Measurements from ENCODE around the gene LZIC. TPM values are rescaled to one million over a fixed set of nuclear protein-coding genes. Genes with fewer than 3 reads are reported as not detected.
A peak's percentile ranks its signal among the peaks of the same experiment; 100 is the strongest.
"Not testable (repeated sequence)": the region's sequence is repeated elsewhere in the genome, so short reads cannot be mapped to it uniquely, and the experiment has no call there.

LZIC gene
- total RNA-seq, 2 experiments from 2014 or later, result 30.9 to 31.4 TPM

- H3K36me3 Mint-ChIP-seq, result no peaks in the 10 kb centered on the region
- H3K27ac Mint-ChIP-seq, result no peak overlapping the region
- H3K27me3 Mint-ChIP-seq, result no peaks in the 10 kb centered on the region
- no peaks in the 10 kb centered on the region for H3K9me3 Mint-ChIP-seq
- H3K4me1 Mint-ChIP-seq, result peaks cover 2% of the 10 kb centered on the region
- no peak overlapping the region for H3K4me3 Mint-ChIP-seq
- DNase-seq, result no peak
Observed at GRCh38 chr1:9920606-9921005, 22.6 kb downstream of the LZIC start.

GRCh38 chr1:9917901-9918300 is 25.3 kb downstream of the LZIC start:
- Mint-ChIP-seq H3K27ac (no peak overlapping the region), H3K9me3 (no peaks in the 10 kb centered on the region), H3K27me3 (no peaks in the 10 kb centered on the region), H3K36me3 (no peaks in the 10 kb centered on the region), H3K4me1 (peaks cover 2% of the 10 kb centered on the region), H3K4me3 (no peak overlapping the region)
- DNase-seq, result no peak

GRCh38 chr1:9917495-9917894 is 25.7 kb downstream of the LZIC start:
- not testable (repeated sequence) for H3K36me3 Mint-ChIP-seq, H3K9me3 Mint-ChIP-seq, DNase-seq, H3K4me3 Mint-ChIP-seq, H3K27me3 Mint-ChIP-seq, H3K4me1 Mint-ChIP-seq, H3K27ac Mint-ChIP-seq

- no peaks in the 10 kb centered on the region for H3K36me3 Mint-ChIP-seq
- peaks cover 6% of the 10 kb centered on the region for H3K4me1 Mint-ChIP-seq
- no peaks in the 10 kb centered on the region for H3K27me3 Mint-ChIP-seq
- DNase-seq, result no peak
- H3K27ac Mint-ChIP-seq, result no peak overlapping the region
- no peaks in the 10 kb centered on the region for H3K9me3 Mint-ChIP-seq
- no peak overlapping the region for H3K4me3 Mint-ChIP-seq
Observed at GRCh38 chr1:9916452-9916851, 26.7 kb downstream of the LZIC start.

GRCh38 chr1:9914610-9914937 is 28.6 kb downstream of the LZIC start:
- DNase-seq, result no peak
- H3K4me3 Mint-ChIP-seq, result no peak overlapping the region
- H3K36me3 Mint-ChIP-seq, result no peaks in the 10 kb centered on the region
- H3K27me3 Mint-ChIP-seq, result no peaks in the 10 kb centered on the region
- H3K27ac Mint-ChIP-seq, result no peak overlapping the region
- H3K4me1 Mint-ChIP-seq, result peaks cover 9% of the 10 kb centered on the region
- no peaks in the 10 kb centered on the region for H3K9me3 Mint-ChIP-seq

GRCh38 chr1:9912264-9912936 is 30.8 kb downstream of the LZIC start:
- Mint-ChIP-seq H3K36me3 (no peaks in the 10 kb centered on the region), H3K27ac (no peak overlapping the region), H3K4me1 (peaks cover 18% of the 10 kb centered on the region), H3K4me3 (peak overlapping the region; percentile 5), H3K27me3 (no peaks in the 10 kb centered on the region), H3K9me3 (no peaks in the 10 kb centered on the region)
- no peak for DNase-seq

GRCh38 chr1:9910423-9911178 is 32.6 kb downstream of the LZIC start:
- peak overlapping the region; percentile 87 for H3K4me3 Mint-ChIP-seq
- DNase-seq, result peak; percentile 100
- no peaks in the 10 kb centered on the region for H3K36me3 Mint-ChIP-seq
- H3K4me1 Mint-ChIP-seq, result peaks cover 18% of the 10 kb centered on the region
- no peaks in the 10 kb centered on the region for H3K27me3 Mint-ChIP-seq
- peak overlapping the region; percentile 94 for H3K27ac Mint-ChIP-seq
- H3K9me3 Mint-ChIP-seq, result no peaks in the 10 kb centered on the region

GRCh38 chr1:9910076-9910422 is 33.1 kb downstream of the LZIC start, which contains the start of gene CTNNBIP1:
Gene CTNNBIP1 (minus strand): TSS chr1:9910269. CDS start chr1:9872064, 38,205 bp downstream.
- no peaks in the 10 kb centered on the region for H3K36me3 Mint-ChIP-seq
- no peak for DNase-seq
- H3K9me3 Mint-ChIP-seq, result no peaks in the 10 kb centered on the region
- no peaks in the 10 kb centered on the region for H3K27me3 Mint-ChIP-seq
- peak within 1 kb of the TSS; percentile 92 for H3K4me3 Mint-ChIP-seq
- peak within 1 kb of the TSS; percentile 94 for H3K27ac Mint-ChIP-seq
- peaks cover 21% of the 10 kb centered on the region for H3K4me1 Mint-ChIP-seq

GRCh38 chr1:9909234-9910046 is 33.8 kb downstream of the LZIC start:
- Mint-ChIP-seq H3K36me3 (no peaks in the 10 kb centered on the region), H3K4me3 (peak overlapping the region; percentile 92), H3K9me3 (no peaks in the 10 kb centered on the region), H3K27ac (peak overlapping the region; percentile 65), H3K27me3 (no peaks in the 10 kb centered on the region), H3K4me1 (peaks cover 22% of the 10 kb centered on the region)
- DNase-seq, result peak; percentile 47

- Mint-ChIP-seq H3K36me3 (no peaks in the 10 kb centered on the region), H3K9me3 (no peaks in the 10 kb centered on the region), H3K27ac (no peak overlapping the region), H3K4me1 (peaks cover 22% of the 10 kb centered on the region), H3K27me3 (no peaks in the 10 kb centered on the region), H3K4me3 (peak overlapping the region; percentile 92)
- DNase-seq, result no peak
Observed at GRCh38 chr1:9908871-9909233, 34.3 kb downstream of the LZIC start.

- Mint-ChIP-seq H3K4me3 (no peak overlapping the region), H3K27ac (no peak overlapping the region), H3K9me3 (no peaks in the 10 kb centered on the region), H3K27me3 (no peaks in the 10 kb centered on the region), H3K36me3 (no peaks in the 10 kb centered on the region), H3K4me1 (peaks cover 22% of the 10 kb centered on the region)
- no peak for DNase-seq
Observed at GRCh38 chr1:9907441-9907840, 35.8 kb downstream of the LZIC start.

GRCh38 chr1:9906466-9906865 is 36.7 kb downstream of the LZIC start:
- H3K36me3 Mint-ChIP-seq, result no peaks in the 10 kb centered on the region
- H3K4me1 Mint-ChIP-seq, result peaks cover 18% of the 10 kb centered on the region
- no peaks in the 10 kb centered on the region for H3K27me3 Mint-ChIP-seq
- no peak overlapping the region for H3K27ac Mint-ChIP-seq
- DNase-seq, result no peak
- H3K9me3 Mint-ChIP-seq, result no peaks in the 10 kb centered on the region
- no peak overlapping the region for H3K4me3 Mint-ChIP-seq

GRCh38 chr1:9905010-9905409 is 38.2 kb downstream of the LZIC start:
- DNase-seq, result no peak
- H3K36me3 Mint-ChIP-seq, result no peaks in the 10 kb centered on the region
- peaks cover 25% of the 10 kb centered on the region for H3K4me1 Mint-ChIP-seq
- no peaks in the 10 kb centered on the region for H3K27me3 Mint-ChIP-seq
- H3K27ac Mint-ChIP-seq, result no peak overlapping the region
- no peaks in the 10 kb centered on the region for H3K9me3 Mint-ChIP-seq
- H3K4me3 Mint-ChIP-seq, result no peak overlapping the region

GRCh38 chr1:9904596-9904995 is 38.6 kb downstream of the LZIC start:
- no peak overlapping the region for H3K27ac Mint-ChIP-seq
- no peak overlapping the region for H3K4me3 Mint-ChIP-seq
- H3K9me3 Mint-ChIP-seq, result no peaks in the 10 kb centered on the region
- no peak for DNase-seq
- no peaks in the 10 kb centered on the region for H3K27me3 Mint-ChIP-seq
- H3K4me1 Mint-ChIP-seq, result peaks cover 28% of the 10 kb centered on the region
- H3K36me3 Mint-ChIP-seq, result no peaks in the 10 kb centered on the region

- DNase-seq, result no peak
- peaks cover 24% of the 10 kb centered on the region for H3K4me1 Mint-ChIP-seq
- no peak overlapping the region for H3K27ac Mint-ChIP-seq
- no peaks in the 10 kb centered on the region for H3K36me3 Mint-ChIP-seq
- H3K9me3 Mint-ChIP-seq, result no peaks in the 10 kb centered on the region
- H3K4me3 Mint-ChIP-seq, result no peak overlapping the region
- H3K27me3 Mint-ChIP-seq, result no peaks in the 10 kb centered on the region
Observed at GRCh38 chr1:9903801-9904527, 39.2 kb downstream of the LZIC start.

Measured in activated naive CD8-positive, alpha-beta T cell treated with anti-CD3 and anti-CD28 coated beads for 36 hours (primary cell).